AG09319 (cell line): ENCODE data around the gene CARNS1.
"Not testable (repeated sequence)": the region's sequence is repeated elsewhere in the genome, so short reads cannot be mapped to it uniquely, and the experiment has no call there.

Experiments used
- DNase-seq: peaks from one replicate; pipeline ENCODE4 v3.0.0-alpha.2; 2010; ENCODE audit warnings: low read depth; ENCODE audit errors: extremely low read depth
- TF ChIP-seq, protein P1 (sequence below): IDR thresholded peaks from 2 replicates; pipeline ENCODE4 v1.5.1; 2011; ENCODE audit warnings: low read depth, mild to moderate bottlenecking, inconsistent platforms, low read length, moderate library complexity

CARNS1 gene

GRCh38 chr11:67457453-67457852 lies 42.0 kb downstream of the CARNS1 start:
- no peak for DNase-seq
- TF ChIP-seq, protein P1, sequence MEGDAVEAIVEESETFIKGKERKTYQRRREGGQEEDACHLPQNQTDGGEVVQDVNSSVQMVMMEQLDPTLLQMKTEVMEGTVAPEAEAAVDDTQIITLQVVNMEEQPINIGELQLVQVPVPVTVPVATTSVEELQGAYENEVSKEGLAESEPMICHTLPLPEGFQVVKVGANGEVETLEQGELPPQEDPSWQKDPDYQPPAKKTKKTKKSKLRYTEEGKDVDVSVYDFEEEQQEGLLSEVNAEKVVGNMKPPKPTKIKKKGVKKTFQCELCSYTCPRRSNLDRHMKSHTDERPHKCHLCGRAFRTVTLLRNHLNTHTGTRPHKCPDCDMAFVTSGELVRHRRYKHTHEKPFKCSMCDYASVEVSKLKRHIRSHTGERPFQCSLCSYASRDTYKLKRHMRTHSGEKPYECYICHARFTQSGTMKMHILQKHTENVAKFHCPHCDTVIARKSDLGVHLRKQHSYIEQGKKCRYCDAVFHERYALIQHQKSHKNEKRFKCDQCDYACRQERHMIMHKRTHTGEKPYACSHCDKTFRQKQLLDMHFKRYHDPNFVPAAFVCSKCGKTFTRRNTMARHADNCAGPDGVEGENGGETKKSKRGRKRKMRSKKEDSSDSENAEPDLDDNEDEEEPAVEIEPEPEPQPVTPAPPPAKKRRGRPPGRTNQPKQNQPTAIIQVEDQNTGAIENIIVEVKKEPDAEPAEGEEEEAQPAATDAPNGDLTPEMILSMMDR = no peak

DNA sequence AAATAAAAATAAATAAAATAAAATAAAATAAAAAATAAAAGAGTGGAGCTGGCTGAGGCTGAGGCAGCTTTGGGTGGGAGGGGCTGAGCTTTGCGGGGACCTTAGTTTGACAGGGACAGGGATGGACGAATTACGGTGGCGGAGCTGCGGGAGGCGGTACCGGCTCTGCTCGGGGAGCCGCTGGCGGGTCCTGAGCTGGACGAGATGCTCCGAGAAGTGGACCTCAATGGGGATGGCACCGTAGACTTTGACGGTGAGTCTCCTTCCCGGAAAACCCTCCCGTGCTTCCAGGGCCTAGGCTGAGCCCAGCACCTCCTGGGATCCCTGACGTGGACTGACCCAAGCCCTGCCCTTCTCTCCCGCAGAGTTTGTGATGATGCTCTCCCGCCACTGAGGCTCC lies 42.8 kb downstream of the CARNS1 start:
- TF ChIP-seq, protein P1 = no peak
- no peak for DNase-seq

GRCh38 chr11:67463186-67463585 lies 47.7 kb downstream of the CARNS1 start:
- TF ChIP-seq, protein P1 = no peak
- DNase-seq = no peak

- TF ChIP-seq, protein P1 = no peak
- DNase-seq = no peak
These were observed 48.4 kb downstream of the CARNS1 start for GRCh38 chr11:67463680-67464410.

- TF ChIP-seq, protein P1 = no peak
These were observed 49.1 kb downstream of the CARNS1 start for GRCh38 chr11:67464411-67465188.

DNA sequence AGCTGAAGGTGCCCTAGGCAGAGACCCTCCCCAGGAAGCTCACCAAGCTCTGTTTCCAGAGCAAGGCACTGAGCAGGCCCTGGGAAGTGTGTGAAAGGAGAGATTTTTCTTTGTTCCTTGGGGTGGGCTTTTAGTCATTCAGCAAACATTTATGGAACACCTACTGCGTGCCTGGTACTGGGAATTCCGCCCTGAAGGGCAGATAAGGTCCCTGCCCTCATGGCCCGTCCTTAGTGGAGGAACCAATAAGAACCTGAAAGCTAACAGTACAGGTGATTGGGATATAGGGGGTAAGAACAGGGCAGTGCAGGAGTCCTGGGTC lies 49.7 kb downstream of the CARNS1 start:
- TF ChIP-seq, protein P1 = no peak
- no peak for DNase-seq

More at GRCh38 chr11:67464411-67465188, 49.1 kb downstream of the CARNS1 start:
- DNase-seq = no peak

DNA sequence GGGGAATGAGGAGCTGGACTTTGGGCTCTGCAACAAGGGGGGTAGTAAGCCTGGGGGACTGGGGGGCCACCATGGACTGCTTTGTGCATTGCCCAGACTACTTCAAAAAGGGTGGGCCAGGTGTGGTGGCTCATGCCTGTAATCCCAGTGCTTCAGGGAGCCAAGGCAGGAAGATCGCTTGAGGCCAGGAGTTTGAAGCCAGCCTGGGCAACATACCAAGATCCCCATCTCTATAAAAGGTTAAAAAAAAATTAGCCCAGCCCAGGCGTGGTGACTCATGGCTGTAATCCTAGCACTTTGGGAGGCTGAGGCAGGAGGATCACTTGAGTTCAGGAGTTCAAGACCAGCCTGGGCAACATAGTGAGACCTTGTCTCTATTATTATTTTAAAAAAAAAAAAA lies 50.1 kb downstream of the CARNS1 start:
- not testable (repeated sequence) for DNase-seq
